GM18498 (cell line): ENCODE results near the gene FKBP4.
A peak's percentile ranks its signal among the peaks of the same experiment; 100 is the strongest.

Source experiments
- ATAC-seq: cut with Tn5 transposase; IDR thresholded peaks from one replicate; pipeline ENCODE4 v1.9.1; 2021; ENCODE audit warnings: mild to moderate bottlenecking, moderate library complexity; ENCODE audit not compliant: unreplicated experiment

Gene FKBP4

DNA sequence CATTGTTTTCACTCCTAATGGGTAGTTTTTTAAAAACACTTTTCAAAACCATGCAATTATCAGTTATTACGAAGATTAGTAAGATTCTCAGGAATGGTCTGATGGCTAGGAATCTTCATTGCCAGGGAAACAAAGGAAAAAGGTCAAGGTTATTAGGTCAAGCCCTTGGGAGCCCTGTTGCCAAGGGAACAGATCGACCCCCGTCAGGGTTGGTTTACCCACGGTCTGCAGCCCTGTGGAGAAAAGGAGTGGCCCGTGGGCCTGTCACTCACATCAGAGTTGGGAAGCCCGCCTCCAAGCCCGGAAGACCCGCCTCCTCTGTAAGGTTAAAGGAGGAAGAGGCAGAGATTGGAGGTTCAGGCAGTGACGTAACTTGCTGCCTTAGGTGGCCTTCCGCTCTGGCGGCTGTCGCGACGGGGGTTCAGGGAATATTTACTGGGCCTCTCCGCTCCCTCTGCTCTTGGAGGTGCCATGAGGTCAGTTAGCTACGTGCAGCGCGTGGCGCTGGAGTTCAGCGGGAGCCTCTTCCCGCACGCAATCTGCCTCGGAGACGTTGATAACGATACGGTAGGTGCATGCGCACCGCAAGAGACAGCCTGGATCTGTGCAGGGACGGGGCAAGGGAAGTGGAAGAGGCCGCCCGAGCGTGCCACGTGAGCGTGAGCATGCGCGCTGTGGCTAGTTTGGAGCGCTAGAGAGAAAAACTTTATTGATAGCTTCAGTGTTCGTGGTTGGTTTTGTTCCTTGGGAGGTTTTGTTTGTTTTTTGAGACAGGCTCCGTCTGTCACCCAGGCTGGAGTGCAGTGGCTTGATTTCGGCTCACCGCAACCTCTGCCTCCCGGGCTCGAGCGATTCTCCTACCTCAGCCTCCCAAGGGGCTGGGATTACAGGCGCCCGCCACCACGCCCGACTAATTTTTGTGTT lies 17.8 kb downstream of the FKBP4 start, which contains the start of gene ITFG2:
ITFG2 (plus strand) TSS at position 379 of the 924 bp plus-strand sequence; CDS start at position 472, 93 bp downstream.
- peak; percentile 94 for ATAC-seq

GRCh38 chr12:2813214-2814185 lies 18.7 kb downstream of the FKBP4 start:
- ATAC-seq = peak; percentile 38

GRCh38 chr12:2819810-2820209 lies 25.0 kb downstream of the FKBP4 start:
- ATAC-seq = no peak

DNA sequence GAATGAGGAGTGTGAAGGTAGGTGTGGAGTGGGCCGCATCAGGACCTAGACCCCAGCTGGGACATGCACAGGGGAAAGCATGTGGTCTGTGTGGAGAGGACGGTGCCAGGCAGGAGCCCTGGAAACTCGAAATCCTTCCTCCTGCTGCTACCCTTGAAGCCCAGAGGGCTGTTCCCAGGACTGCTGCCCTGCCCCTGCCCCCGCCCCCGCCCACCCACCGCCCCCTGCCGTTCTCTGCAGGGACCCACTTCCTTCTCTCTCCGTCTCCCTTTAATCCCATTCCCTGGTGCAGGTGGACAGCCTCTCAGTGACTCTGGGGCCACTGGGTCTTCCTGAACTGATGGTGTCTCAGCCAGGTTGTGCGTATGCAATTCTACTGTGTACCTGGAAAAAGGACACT lies 25.7 kb downstream of the FKBP4 start:
- ATAC-seq = no peak

DNA sequence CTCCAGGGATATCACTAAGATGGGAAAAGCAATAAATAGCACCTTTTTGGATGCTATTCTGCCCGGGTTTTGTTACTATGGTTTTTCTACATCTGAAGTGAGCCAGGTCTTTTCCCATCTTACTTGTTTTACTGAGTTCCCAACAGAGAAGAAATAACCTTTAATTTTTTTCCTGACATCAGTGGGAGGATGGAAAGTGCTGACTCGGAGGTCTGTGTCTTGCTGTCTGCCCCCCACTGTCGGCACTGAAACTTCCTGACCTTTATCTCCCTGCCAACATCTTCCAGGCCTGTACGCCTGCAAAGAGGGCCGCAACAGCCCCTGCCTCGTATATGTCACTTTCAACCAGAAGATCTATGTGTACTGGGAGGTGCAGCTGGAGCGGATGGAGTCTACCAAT lies 28.7 kb downstream of the FKBP4 start:
- no peak for ATAC-seq

DNA sequence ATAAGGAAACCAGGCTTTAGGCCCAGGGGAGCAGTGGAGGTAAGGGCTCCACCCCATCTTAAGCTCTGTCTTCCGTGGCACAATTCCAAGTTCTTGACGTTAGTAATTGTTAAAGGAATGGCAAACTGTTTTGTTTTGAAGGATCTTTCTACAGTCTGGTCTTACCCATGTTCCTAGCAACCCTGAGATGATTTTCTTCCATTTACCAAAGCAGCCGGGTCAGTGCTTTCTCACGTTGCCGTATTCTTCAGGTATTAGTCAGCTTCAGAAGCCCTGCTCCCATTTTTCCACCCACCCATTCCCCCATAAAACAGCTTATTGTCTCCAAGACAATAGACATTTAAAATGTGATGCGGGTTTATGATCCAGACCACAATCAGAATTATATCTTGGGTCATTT lies 29.8 kb downstream of the FKBP4 start:
- ATAC-seq = no peak

DNA sequence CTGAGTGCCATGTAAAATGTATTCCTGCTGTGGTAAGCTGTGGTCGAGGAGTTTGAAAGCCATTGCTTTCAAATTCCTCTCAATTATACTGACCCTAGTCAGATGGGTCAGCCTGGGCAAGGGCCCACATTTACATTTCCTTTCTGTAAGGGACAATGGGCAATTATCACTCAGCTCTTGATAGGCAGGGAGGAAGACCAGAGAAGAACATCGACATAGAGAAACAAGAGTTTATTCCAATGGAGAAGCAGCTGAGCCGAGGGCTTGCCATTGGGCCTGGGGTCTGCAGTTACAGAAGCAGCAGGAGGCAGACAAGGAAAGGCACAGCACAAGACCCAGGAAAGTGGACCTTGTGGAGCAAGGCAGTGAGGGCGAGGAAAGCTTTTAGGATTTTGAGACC lies 30.4 kb downstream of the FKBP4 start:
- no peak for ATAC-seq

DNA sequence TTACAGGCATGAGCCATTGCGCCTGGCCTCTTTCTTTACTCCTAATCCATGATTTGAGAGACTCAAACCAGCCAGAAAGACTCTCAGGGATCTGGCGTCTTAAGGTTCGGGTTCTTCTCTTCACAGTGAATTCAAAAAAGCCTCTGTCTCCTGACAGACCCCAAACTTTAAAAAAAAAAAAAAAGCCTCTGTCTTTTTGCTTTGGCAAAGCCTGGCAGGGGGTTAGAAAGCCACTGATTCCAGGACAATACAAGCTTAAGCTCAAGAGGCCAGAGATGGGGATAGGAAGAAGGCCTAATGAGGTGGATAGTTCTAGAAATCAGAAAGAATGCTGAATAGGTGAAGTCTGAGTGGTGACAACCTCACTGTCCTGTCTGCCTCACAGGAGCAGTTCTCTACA lies 31.3 kb downstream of the FKBP4 start:
- ATAC-seq = no peak

- no peak for ATAC-seq
Observed at GRCh38 chr12:2826721-2827515, 32.1 kb downstream of the FKBP4 start.

- ATAC-seq = no peak
Observed at GRCh38 chr12:2829275-2829674, 34.5 kb downstream of the FKBP4 start.

GRCh38 chr12:2832550-2833127 lies 37.9 kb downstream of the FKBP4 start:
- ATAC-seq = no peak

DNA sequence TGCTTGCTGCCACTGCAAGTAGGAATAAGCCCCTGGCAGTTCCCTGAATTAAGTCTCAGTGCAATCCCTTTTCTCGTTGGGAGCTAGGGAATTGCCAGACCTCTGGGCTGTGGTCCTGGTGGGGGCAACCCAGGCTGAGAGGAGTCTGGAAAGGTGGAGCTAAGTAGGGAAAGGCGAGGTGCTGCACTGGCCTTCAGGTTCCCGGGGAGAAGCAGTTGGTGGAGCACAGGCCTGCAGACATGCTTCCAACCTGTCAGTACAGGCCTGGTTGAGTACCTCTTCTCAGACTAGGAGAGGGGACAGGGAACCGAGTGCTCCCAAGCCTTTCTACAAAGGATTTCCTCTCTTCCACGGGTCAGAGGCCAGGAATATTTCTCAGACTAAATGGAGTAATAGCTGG lies 38.6 kb downstream of the FKBP4 start:
- ATAC-seq = no peak

DNA sequence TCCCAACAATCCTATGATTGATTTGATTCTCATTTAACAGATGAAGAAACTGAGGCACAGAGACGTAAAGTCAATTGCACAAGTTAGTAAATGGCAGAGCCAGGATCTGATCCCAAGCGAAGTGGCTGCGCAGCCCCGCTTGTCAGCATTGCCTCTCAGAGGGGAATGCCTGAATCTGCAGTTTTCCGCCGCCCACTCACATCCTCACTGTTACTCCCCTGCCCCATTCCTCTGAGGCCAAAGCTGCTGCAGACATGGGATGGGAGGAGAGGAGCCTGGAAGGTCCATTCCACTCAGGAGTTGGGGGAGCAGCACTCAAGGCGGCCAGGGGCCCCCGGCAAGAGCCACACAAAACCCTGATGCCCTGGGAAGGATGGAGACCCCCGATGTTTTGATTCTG lies 39.0 kb downstream of the FKBP4 start:
- no peak for ATAC-seq

- no peak for ATAC-seq
Observed at GRCh38 chr12:2834581-2835491, 40.1 kb downstream of the FKBP4 start, which contains the start of gene NRIP2. NRIP2 (minus strand) TSS chr12:2835035; CDS start chr12:2834983, 52 bp downstream.

DNA sequence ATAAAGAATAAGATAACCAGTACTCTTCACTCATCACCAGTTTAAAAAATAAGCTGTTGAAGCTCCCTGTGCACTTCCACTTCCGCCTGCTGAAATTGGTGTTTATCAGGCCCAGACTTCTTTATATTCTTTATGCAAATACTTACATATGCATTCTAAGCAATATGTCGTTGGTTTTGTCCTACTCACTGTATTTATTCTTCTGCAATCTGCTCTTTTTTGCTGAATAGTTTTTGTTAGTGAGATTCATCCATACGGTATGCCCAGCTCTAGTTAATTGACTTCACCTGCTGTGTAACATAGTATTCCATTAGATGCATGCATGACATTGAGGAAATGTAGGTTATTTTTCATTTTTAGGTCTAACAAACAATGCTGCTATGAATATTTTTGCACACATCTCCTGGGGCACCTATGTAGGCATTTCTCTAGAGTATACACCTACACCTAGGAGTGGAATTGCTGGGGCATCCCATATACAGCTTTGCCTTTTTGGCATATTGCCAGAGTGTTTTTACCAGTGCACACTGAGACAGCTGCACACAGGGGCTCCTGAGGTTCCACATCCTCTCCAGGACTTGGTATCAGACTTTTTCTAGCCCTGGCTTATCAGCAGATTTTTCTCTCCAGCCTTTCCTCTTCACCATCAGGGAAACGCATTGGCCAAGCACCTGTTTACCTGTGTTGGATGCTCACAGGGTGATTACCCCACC lies 41.1 kb downstream of the FKBP4 start:
- ATAC-seq = no peak

GRCh38 chr12:2836574-2836973 lies 41.8 kb downstream of the FKBP4 start:
- ATAC-seq = no peak

- ATAC-seq = no peak
Observed at GRCh38 chr12:2841056-2841650, 46.4 kb downstream of the FKBP4 start.

GRCh38 chr12:2842948-2843347 lies 48.2 kb downstream of the FKBP4 start:
- no peak for ATAC-seq
